ENCODE results near the gene RAB3B.

RAB3B gene

DNA sequence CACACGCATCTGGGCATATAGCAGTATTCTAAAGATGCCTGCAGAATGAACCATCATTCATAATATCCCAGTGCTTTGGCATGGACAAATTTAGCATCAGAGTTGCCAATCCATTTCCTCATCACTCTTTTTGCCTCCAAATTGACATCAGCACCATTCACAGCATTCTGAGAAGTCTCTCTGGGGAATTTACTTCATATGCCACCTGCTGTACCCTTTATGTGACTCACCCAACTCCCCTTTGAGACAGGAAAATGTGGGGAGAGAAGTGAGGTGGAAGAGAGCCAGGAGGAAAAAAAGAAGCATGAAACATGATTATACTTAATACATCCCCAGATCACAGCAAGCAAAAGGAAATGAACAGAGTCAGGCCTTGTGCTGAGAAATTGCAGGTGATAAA lies 37.4 kb downstream of the RAB3B start:
- H3K27ac ChIP-seq (ENCODE audit: low read length), result no peak overlapping the region
- H3K36me3 ChIP-seq (ENCODE audit: control insufficient read depth, low read depth, low read length), result peaks cover 4% of the 10 kb centered on the region
- peaks cover 5% of the 10 kb centered on the region for H3K9me3 ChIP-seq (ENCODE audit: control insufficient read depth, low read depth, low read length)
- no peak overlapping the region for H3K9ac ChIP-seq (ENCODE audit: low read length)
- peaks cover 18% of the 10 kb centered on the region for H3K4me1 ChIP-seq (ENCODE audit: control insufficient read depth, low read depth, low read length)
- H3K27me3 ChIP-seq (ENCODE audit: control insufficient read depth, insufficient read depth, low read length), result no peaks in the 10 kb centered on the region
- no peak overlapping the region for H3K4me3 ChIP-seq (ENCODE audit: low read length)

GRCh38 chr1:51952638-51953037 lies 37.9 kb downstream of the RAB3B start:
- Histone ChIP-seq H3K27ac (ENCODE audit: low read length) (no peak overlapping the region), H3K36me3 (ENCODE audit: control insufficient read depth, low read depth, low read length) (peaks cover 4% of the 10 kb centered on the region), H3K9me3 (ENCODE audit: control insufficient read depth, low read depth, low read length) (peaks cover 5% of the 10 kb centered on the region), H3K9ac (ENCODE audit: low read length) (no peak overlapping the region), H3K4me3 (ENCODE audit: low read length) (no peak overlapping the region), H3K4me1 (ENCODE audit: control insufficient read depth, low read depth, low read length) (peaks cover 14% of the 10 kb centered on the region), H3K27me3 (ENCODE audit: control insufficient read depth, insufficient read depth, low read length) (no peaks in the 10 kb centered on the region)

DNA sequence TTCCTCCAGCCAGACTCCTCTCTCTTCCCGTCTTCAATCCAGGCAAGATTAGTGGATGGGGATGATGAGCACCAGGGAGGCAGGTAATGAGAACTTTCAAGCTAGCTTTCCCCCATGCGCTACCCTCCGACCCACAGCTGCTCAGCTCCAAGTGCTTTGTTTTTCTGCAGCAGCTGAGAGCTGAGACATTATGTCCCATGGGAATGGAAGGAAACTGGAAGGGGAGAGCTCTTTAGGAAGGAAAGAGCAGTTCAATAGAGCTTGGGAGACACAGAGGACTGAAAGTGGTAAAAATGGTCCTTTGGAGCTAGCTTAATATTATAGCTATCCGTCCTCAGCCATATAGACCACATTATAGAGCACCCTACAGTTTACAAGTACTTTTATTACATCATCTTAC lies 39.8 kb downstream of the RAB3B start:
- Histone ChIP-seq H3K36me3 (ENCODE audit: control insufficient read depth, low read depth, low read length) (peaks cover 4% of the 10 kb centered on the region), H3K27me3 (ENCODE audit: control insufficient read depth, insufficient read depth, low read length) (no peaks in the 10 kb centered on the region), H3K9me3 (ENCODE audit: control insufficient read depth, low read depth, low read length) (peaks cover 5% of the 10 kb centered on the region), H3K4me3 (ENCODE audit: low read length) (no peak overlapping the region), H3K9ac (ENCODE audit: low read length) (no peak overlapping the region), H3K27ac (ENCODE audit: low read length) (no peak overlapping the region), H3K4me1 (ENCODE audit: control insufficient read depth, low read depth, low read length) (no peaks in the 10 kb centered on the region)

DNA sequence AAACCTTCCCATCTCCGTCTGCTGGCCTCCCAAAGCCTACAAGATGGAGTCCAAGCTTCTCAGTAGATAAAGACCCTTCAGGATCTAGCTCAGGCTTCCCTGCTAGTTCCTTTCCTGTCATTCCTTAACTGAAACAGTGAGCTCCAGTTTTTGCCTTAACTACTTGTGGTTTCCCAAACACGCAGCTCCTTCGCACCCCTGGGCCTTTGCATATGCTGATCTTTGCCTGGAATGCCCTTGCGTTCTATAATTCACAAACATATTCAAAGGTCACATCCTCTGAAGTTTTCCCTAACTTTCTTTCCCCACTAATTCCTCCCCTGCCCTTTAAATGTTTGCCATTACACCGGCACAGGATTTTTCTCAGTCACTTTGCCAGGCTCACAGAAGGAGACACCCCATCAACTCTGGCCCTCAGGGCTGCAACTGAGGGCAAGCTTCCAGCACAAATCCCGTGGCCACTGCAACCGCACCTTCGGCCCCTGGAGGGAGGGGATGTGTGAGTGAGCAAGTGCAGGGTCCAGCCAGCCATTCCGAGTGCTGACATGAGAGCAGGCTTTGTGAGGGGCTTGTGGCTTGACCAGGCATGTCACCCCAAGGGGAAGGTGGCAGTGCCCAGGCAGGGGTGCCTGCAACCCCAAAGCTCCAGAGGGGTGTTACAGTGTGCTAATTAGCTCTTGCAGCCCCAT lies 41.3 kb downstream of the RAB3B start:
- no peak overlapping the region for H3K4me3 ChIP-seq (ENCODE audit: low read length)
- H3K9me3 ChIP-seq (ENCODE audit: control insufficient read depth, low read depth, low read length), result peaks cover 5% of the 10 kb centered on the region
- no peak overlapping the region for H3K27ac ChIP-seq (ENCODE audit: low read length)
- no peaks in the 10 kb centered on the region for H3K27me3 ChIP-seq (ENCODE audit: control insufficient read depth, insufficient read depth, low read length)
- H3K9ac ChIP-seq (ENCODE audit: low read length), result no peak overlapping the region
- H3K36me3 ChIP-seq (ENCODE audit: control insufficient read depth, low read depth, low read length), result peaks cover 8% of the 10 kb centered on the region
- H3K4me1 ChIP-seq (ENCODE audit: control insufficient read depth, low read depth, low read length), result no peaks in the 10 kb centered on the region

- H3K36me3 ChIP-seq (ENCODE audit: control insufficient read depth, low read depth, low read length), result peaks cover 11% of the 10 kb centered on the region
- H3K9me3 ChIP-seq (ENCODE audit: control insufficient read depth, low read depth, low read length), result peaks cover 5% of the 10 kb centered on the region
- H3K4me1 ChIP-seq (ENCODE audit: control insufficient read depth, low read depth, low read length), result no peaks in the 10 kb centered on the region
- H3K27ac ChIP-seq (ENCODE audit: low read length), result no peak overlapping the region
- no peaks in the 10 kb centered on the region for H3K27me3 ChIP-seq (ENCODE audit: control insufficient read depth, insufficient read depth, low read length)
- H3K9ac ChIP-seq (ENCODE audit: low read length), result no peak overlapping the region
- H3K4me3 ChIP-seq (ENCODE audit: low read length), result no peak overlapping the region
Measured at GRCh38 chr1:51948491-51948915, 42.0 kb downstream of the RAB3B start.

- Histone ChIP-seq H3K4me1 (ENCODE audit: control insufficient read depth, low read depth, low read length) (no peaks in the 10 kb centered on the region), H3K27ac (ENCODE audit: low read length) (no peak overlapping the region), H3K27me3 (ENCODE audit: control insufficient read depth, insufficient read depth, low read length) (no peaks in the 10 kb centered on the region), H3K9me3 (ENCODE audit: control insufficient read depth, low read depth, low read length) (peaks cover 5% of the 10 kb centered on the region), H3K9ac (ENCODE audit: low read length) (no peak overlapping the region), H3K36me3 (ENCODE audit: control insufficient read depth, low read depth, low read length) (peaks cover 21% of the 10 kb centered on the region), H3K4me3 (ENCODE audit: low read length) (no peak overlapping the region)
Measured at GRCh38 chr1:51946300-51946699, 44.2 kb downstream of the RAB3B start.

GRCh38 chr1:51945591-51945990 lies 44.9 kb downstream of the RAB3B start:
- H3K27ac ChIP-seq (ENCODE audit: low read length), result no peak overlapping the region
- H3K9me3 ChIP-seq (ENCODE audit: control insufficient read depth, low read depth, low read length), result peaks cover 5% of the 10 kb centered on the region
- H3K9ac ChIP-seq (ENCODE audit: low read length), result no peak overlapping the region
- H3K36me3 ChIP-seq (ENCODE audit: control insufficient read depth, low read depth, low read length), result peaks cover 21% of the 10 kb centered on the region
- no peaks in the 10 kb centered on the region for H3K27me3 ChIP-seq (ENCODE audit: control insufficient read depth, insufficient read depth, low read length)
- no peaks in the 10 kb centered on the region for H3K4me1 ChIP-seq (ENCODE audit: control insufficient read depth, low read depth, low read length)
- H3K4me3 ChIP-seq (ENCODE audit: low read length), result no peak overlapping the region

- Histone ChIP-seq H3K27ac (ENCODE audit: low read length) (no peak overlapping the region), H3K27me3 (ENCODE audit: control insufficient read depth, insufficient read depth, low read length) (no peaks in the 10 kb centered on the region), H3K36me3 (ENCODE audit: control insufficient read depth, low read depth, low read length) (peaks cover 16% of the 10 kb centered on the region), H3K4me1 (ENCODE audit: control insufficient read depth, low read depth, low read length) (no peaks in the 10 kb centered on the region), H3K9ac (ENCODE audit: low read length) (no peak overlapping the region), H3K9me3 (ENCODE audit: control insufficient read depth, low read depth, low read length) (no peaks in the 10 kb centered on the region), H3K4me3 (ENCODE audit: low read length) (no peak overlapping the region)
Measured at GRCh38 chr1:51942281-51942680, 48.2 kb downstream of the RAB3B start.

GRCh38 chr1:51941528-51941927 lies 49.0 kb downstream of the RAB3B start:
- Histone ChIP-seq H3K36me3 (ENCODE audit: control insufficient read depth, low read depth, low read length) (peaks cover 16% of the 10 kb centered on the region), H3K27me3 (ENCODE audit: control insufficient read depth, insufficient read depth, low read length) (no peaks in the 10 kb centered on the region), H3K27ac (ENCODE audit: low read length) (no peak overlapping the region), H3K9ac (ENCODE audit: low read length) (no peak overlapping the region), H3K4me3 (ENCODE audit: low read length) (no peak overlapping the region), H3K4me1 (ENCODE audit: control insufficient read depth, low read depth, low read length) (no peaks in the 10 kb centered on the region), H3K9me3 (ENCODE audit: control insufficient read depth, low read depth, low read length) (no peaks in the 10 kb centered on the region)

GRCh38 chr1:51937112-51937511 lies 53.4 kb downstream of the RAB3B start:
- H3K27ac ChIP-seq (ENCODE audit: low read length), result no peak overlapping the region
- H3K36me3 ChIP-seq (ENCODE audit: control insufficient read depth, low read depth, low read length), result peaks cover 31% of the 10 kb centered on the region
- no peak overlapping the region for H3K9ac ChIP-seq (ENCODE audit: low read length)
- no peaks in the 10 kb centered on the region for H3K27me3 ChIP-seq (ENCODE audit: control insufficient read depth, insufficient read depth, low read length)
- no peak overlapping the region for H3K4me3 ChIP-seq (ENCODE audit: low read length)
- H3K4me1 ChIP-seq (ENCODE audit: control insufficient read depth, low read depth, low read length), result no peaks in the 10 kb centered on the region
- H3K9me3 ChIP-seq (ENCODE audit: control insufficient read depth, low read depth, low read length), result no peaks in the 10 kb centered on the region

DNA sequence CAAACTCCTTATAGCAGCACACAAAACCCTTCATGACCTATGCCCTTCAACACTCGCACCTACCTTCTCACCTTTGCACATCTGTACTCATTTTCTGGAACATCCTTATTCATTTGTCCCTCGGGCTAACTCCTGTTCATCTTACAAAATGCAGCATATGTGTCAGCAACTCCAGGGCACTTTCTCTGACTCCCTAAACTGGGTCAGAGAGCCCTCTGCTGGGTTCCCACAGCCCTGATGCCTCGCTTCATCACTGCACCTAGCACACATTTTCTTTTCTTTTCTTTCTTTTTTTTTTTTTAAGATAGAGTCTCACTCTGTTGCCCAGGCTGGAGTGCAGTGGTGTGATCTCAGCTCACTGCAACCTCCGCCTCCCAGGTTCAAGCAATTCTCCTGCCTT lies 54.0 kb downstream of the RAB3B start:
- Histone ChIP-seq H3K4me3 (ENCODE audit: low read length) (no peak overlapping the region), H3K9ac (ENCODE audit: low read length) (no peak overlapping the region), H3K27me3 (ENCODE audit: control insufficient read depth, insufficient read depth, low read length) (no peaks in the 10 kb centered on the region), H3K27ac (ENCODE audit: low read length) (no peak overlapping the region), H3K9me3 (ENCODE audit: control insufficient read depth, low read depth, low read length) (no peaks in the 10 kb centered on the region), H3K4me1 (ENCODE audit: control insufficient read depth, low read depth, low read length) (no peaks in the 10 kb centered on the region), H3K36me3 (ENCODE audit: control insufficient read depth, low read depth, low read length) (peaks cover 28% of the 10 kb centered on the region)

DNA sequence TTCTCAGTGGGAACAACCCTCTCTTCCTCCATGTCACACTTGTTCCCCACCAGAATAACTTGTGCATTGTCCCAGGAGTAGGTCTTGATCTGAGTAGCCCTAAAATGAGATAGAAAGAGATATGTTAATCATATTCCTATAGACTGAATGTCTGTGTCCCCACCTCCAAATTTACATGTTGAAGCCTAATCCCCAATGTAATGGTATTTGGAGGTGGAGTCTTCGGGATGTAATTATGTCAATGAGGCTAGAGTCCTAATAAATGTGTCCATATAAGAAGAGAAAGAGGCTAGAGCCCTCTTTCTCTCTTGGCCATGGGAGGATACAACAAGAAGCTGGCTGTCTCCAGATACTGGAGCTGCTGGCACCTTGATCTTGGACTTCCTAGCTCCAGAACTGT lies 57.2 kb downstream of the RAB3B start:
- Histone ChIP-seq H3K9me3 (ENCODE audit: control insufficient read depth, low read depth, low read length) (no peaks in the 10 kb centered on the region), H3K4me3 (ENCODE audit: low read length) (no peak overlapping the region), H3K4me1 (ENCODE audit: control insufficient read depth, low read depth, low read length) (no peaks in the 10 kb centered on the region), H3K9ac (ENCODE audit: low read length) (no peak overlapping the region), H3K27ac (ENCODE audit: low read length) (no peak overlapping the region), H3K27me3 (ENCODE audit: control insufficient read depth, insufficient read depth, low read length) (no peaks in the 10 kb centered on the region), H3K36me3 (ENCODE audit: control insufficient read depth, low read depth, low read length) (peaks cover 31% of the 10 kb centered on the region)
